NB4 (cell line): ENCODE data around the gene AOC3.
"Not testable (repeated sequence)": the region's sequence is repeated elsewhere in the genome, so short reads cannot be mapped to it uniquely, and the experiment has no call there.

ENCODE experiments used
- DNase-seq: peaks from one replicate; pipeline ENCODE4 v3.0.0; 2010; ENCODE audit warnings: low read depth
- H3K4me3 ChIP-seq: one replicate; pipeline ENCODE4 v1.5.1; 2011; ENCODE audit warnings: mild to moderate bottlenecking, low read depth, low read length, moderate library complexity
- CTCF ChIP-seq: IDR thresholded peaks from one replicate; pipeline ENCODE4 v1.5.1; 2012; ENCODE audit warnings: low read depth, low read length
- MYC ChIP-seq: IDR thresholded peaks from 2 replicates; pipeline ENCODE4 v1.6.1; 2011; ENCODE audit warnings: low read depth, low read length
- POLR2A ChIP-seq: IDR thresholded peaks from 2 replicates; pipeline ENCODE4 v1.6.1; 2011; ENCODE audit warnings: mild to moderate bottlenecking; ENCODE audit not compliant: insufficient read length; ENCODE audit errors: extremely low read depth
- TF ChIP-seq, protein P1 (sequence below): IDR thresholded peaks from 2 replicates; pipeline ENCODE4 v1.6.1; 2011; ENCODE audit warnings: low read depth, low read length

Gene AOC3

DNA sequence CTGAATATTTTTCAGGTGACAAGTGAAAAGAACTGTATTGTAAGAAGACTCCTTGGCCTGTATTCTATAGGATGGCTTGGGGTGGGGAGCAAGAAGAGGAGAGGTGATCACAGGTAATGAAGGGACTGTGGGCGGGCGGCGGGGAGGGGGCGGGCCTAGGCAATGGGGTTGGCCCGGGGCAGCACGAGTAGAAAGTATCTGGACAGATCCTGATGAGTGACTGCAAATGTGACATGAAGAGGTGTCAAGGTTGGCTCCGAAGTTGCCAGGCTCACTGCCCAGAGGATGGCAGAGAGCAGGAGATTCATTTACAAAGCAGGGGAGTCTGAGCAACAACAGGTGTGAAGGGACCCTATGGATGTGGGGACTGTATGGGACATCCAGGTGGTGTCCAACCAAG lies 38.8 kb downstream of the AOC3 start:
- TF ChIP-seq CTCF (no peak), MYC (no peak), POLR2A (no peak)
- TF ChIP-seq, protein P1, sequence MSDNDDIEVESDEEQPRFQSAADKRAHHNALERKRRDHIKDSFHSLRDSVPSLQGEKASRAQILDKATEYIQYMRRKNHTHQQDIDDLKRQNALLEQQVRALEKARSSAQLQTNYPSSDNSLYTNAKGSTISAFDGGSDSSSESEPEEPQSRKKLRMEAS = no peak
- H3K4me3 ChIP-seq = no peak overlapping the region
- DNase-seq = no peak

DNA sequence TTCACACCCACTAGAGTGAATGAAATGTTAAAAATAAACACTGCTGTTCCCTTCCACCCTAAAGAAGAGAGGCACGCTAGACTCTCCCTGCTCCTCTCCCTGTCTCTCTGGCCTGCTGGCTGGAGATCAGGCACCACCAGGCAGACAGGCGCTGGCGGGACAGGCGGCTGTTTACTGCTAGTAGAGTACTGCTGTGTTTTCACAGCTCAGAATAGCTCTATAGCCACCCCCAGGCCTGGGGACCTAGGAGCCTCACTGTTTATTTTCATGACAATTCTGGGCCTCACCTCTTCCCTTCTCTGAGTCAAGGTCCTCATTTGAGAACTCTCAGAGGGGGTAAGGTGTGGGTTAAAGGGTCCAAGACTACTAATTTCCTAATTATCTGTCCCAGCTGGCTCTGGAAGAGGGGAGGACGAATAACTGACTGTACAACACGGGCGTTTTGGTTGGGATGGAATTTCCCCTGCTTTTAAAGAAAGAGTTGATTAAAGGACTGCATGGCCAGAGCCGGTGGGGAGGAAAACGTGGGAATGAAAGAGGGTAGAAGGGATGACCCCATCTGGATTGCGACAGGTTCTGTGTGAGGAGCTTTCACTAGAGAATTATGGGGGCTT lies 40.6 kb downstream of the AOC3 start:
- TF ChIP-seq MYC = no peak
- no peak for TF ChIP-seq CTCF
- no peak for TF ChIP-seq POLR2A
- TF ChIP-seq, protein P1 = no peak
- DNase-seq = no peak
- H3K4me3 ChIP-seq = no peak overlapping the region

GRCh38 chr17:42893359-42893758 lies 42.4 kb downstream of the AOC3 start:
- no peak overlapping the region for H3K4me3 ChIP-seq
- TF ChIP-seq MYC = no peak
- TF ChIP-seq, protein P1 = no peak
- no peak for DNase-seq

DNA sequence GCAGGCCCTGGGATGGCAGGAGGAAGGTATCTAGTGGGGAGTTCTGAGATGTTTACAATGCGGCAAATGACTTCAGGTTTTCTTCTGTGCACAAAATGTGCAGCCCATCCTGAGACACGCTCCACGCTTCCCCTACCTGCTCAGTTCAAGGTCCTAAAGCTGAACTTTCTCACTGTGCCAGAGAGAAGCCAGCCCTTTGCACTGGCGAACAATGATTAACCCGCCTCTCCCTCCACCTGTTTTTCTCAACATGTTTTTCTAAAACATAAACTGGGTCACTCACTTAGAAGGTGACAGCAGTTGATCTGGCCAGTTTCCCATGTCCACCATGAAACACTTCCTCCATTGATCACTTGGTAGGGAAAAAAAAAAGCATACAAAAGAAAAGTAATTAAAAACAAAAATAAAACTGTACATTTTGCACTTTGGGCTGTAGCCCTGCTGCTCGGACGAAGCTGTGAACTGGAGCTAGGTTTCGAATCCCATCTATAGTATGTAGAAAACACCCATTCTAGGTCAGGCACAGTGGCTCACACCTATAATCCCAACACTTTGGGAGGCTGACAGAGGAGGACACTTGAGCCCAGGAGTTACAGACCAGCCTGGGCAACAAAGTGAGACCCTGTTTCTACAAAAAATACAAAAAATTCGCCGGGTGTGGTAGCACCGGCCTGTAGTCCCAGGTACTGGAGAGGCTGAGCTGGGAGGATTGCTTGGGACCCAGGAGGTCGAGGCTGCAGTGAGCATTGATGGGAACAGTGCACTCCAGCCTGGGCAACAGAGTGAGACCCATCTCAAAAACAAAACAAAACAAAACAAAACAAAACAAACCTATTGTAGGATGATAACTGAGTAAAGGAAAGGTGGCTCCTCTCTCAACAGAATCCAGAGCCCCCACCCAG lies 43.5 kb downstream of the AOC3 start:
- no peak for TF ChIP-seq POLR2A
- no peak overlapping the region for H3K4me3 ChIP-seq
- no peak for DNase-seq

DNA sequence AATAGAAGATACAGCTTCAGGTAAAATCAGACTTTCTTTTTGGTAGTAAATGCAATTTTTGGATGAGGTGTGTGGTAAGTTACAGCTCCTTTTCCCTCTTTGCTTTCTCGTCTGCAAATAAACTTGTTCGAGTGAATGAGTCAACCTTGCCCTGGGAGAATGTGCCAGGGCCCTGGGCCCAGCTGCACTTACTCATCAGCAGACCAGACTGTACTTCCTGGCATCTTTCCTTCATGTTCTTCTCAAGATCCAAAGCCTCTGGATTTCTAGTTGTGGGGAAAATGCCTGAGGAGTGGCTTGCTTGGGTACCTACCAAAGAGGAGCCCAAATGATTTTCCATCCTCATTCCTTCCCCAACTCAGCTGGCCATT lies 44.2 kb downstream of the AOC3 start:
- no peak for DNase-seq
- no peak overlapping the region for H3K4me3 ChIP-seq
- no peak for TF ChIP-seq CTCF
- no peak for TF ChIP-seq MYC
- TF ChIP-seq, protein P1 = no peak
- no peak for TF ChIP-seq POLR2A

GRCh38 chr17:42898147-42898811 lies 47.3 kb downstream of the AOC3 start:
- TF ChIP-seq MYC = no peak
- TF ChIP-seq CTCF = no peak
- TF ChIP-seq POLR2A = no peak
- TF ChIP-seq, protein P1 = no peak
- H3K4me3 ChIP-seq = no peak overlapping the region
- no peak for DNase-seq

GRCh38 chr17:42899981-42900380 lies 49.0 kb downstream of the AOC3 start:
- not testable (repeated sequence) for H3K4me3 ChIP-seq, DNase-seq
